ENCODE data around the gene GNG7. TPM values are rescaled to one million over a fixed set of nuclear protein-coding genes. Genes with fewer than 3 reads are reported as not detected.
A peak's percentile ranks its signal among the peaks of the same experiment; 100 is the strongest.
"Not testable (repeated sequence)": the region's sequence is repeated elsewhere in the genome, so short reads cannot be mapped to it uniquely, and the experiment has no call there.

The GNG7 gene
- total RNA-seq, 1 experiment from 2014 or later, result 0.87 TPM

- Mint-ChIP-seq H3K36me3 (ENCODE audit: insufficient read depth, unreplicated experiment) (no peaks in the 10 kb centered on the region), H3K27ac (ENCODE audit: unreplicated experiment) (no peak overlapping the region), H3K4me1 (ENCODE audit: low read depth, unreplicated experiment) (peaks cover under 1% of the 10 kb centered on the region), H3K4me3 (ENCODE audit: low read depth, unreplicated experiment) (no peak overlapping the region), H3K9me3 (ENCODE audit: low read depth, unreplicated experiment) (no peaks in the 10 kb centered on the region), H3K27me3 (ENCODE audit: unreplicated experiment) (peaks cover 36% of the 10 kb centered on the region)
- BruUV-seq (replicated peaks), result no TSS peak
- DNase-seq, result peak; percentile 79
- peak; percentile 84 for TF ChIP-seq CTCF (IDR thresholded peaks at IDR 0.05; ENCODE audit: unreplicated experiment)
- CTCF ChIA-PET, result interaction anchor here (0.6 to 1.5 kb wide), 6 partner anchors 28 to 302 kb away, joined by 3 to 17 read pairs (median 6); no protein-coding TSS in a partner anchor
- intact Hi-C loops (cut with micrococcal nuclease; ENCODE audit: unreplicated experiment), result loop anchor here (2.0 kb wide), 1 partner anchor 100 kb away; no protein-coding TSS in a partner anchor
Observed at GRCh38 chr19:2648528-2648937, 54.0 kb downstream of the GNG7 start.

- no peaks in the 10 kb centered on the region for H3K36me3 Mint-ChIP-seq (ENCODE audit: insufficient read depth, unreplicated experiment)
- CTCF ChIA-PET, result interaction anchor here (0.6 to 1.5 kb wide), 6 partner anchors 27 to 303 kb away, joined by 3 to 17 read pairs (median 6); no protein-coding TSS in a partner anchor
- no peak for DNase-seq
- H3K4me3 Mint-ChIP-seq (ENCODE audit: low read depth, unreplicated experiment), result no peak overlapping the region
- intact Hi-C loops (cut with micrococcal nuclease; ENCODE audit: unreplicated experiment), result loop anchor here (2.0 kb wide), 1 partner anchor 101 kb away; no protein-coding TSS in a partner anchor
- no peak for TF ChIP-seq CTCF (IDR thresholded peaks at IDR 0.05; ENCODE audit: unreplicated experiment)
- H3K4me1 Mint-ChIP-seq (ENCODE audit: low read depth, unreplicated experiment), result no peaks in the 10 kb centered on the region
- no peak overlapping the region for H3K27ac Mint-ChIP-seq (ENCODE audit: unreplicated experiment)
- BruUV-seq (replicated peaks), result no TSS peak
- H3K9me3 Mint-ChIP-seq (ENCODE audit: low read depth, unreplicated experiment), result no peaks in the 10 kb centered on the region
- peaks cover 33% of the 10 kb centered on the region for H3K27me3 Mint-ChIP-seq (ENCODE audit: unreplicated experiment)
Observed at GRCh38 chr19:2648099-2648498, 54.4 kb downstream of the GNG7 start.

- no peak overlapping the region for H3K27ac Mint-ChIP-seq (ENCODE audit: unreplicated experiment)
- H3K4me1 Mint-ChIP-seq (ENCODE audit: low read depth, unreplicated experiment), result no peaks in the 10 kb centered on the region
- CTCF ChIA-PET, result no interaction called here
- H3K9me3 Mint-ChIP-seq (ENCODE audit: low read depth, unreplicated experiment), result no peaks in the 10 kb centered on the region
- H3K27me3 Mint-ChIP-seq (ENCODE audit: unreplicated experiment), result peaks cover 31% of the 10 kb centered on the region
- H3K4me3 Mint-ChIP-seq (ENCODE audit: low read depth, unreplicated experiment), result no peak overlapping the region
- TF ChIP-seq CTCF (IDR thresholded peaks at IDR 0.05; ENCODE audit: unreplicated experiment), result no peak
- intact Hi-C loops (cut with micrococcal nuclease; ENCODE audit: unreplicated experiment), result no loop called here
- H3K36me3 Mint-ChIP-seq (ENCODE audit: insufficient read depth, unreplicated experiment), result no peaks in the 10 kb centered on the region
- no peak for DNase-seq
- BruUV-seq (replicated peaks), result no TSS peak
Observed at GRCh38 chr19:2646866-2647535, 55.5 kb downstream of the GNG7 start.

- Mint-ChIP-seq H3K27me3 (ENCODE audit: unreplicated experiment) (peaks cover 26% of the 10 kb centered on the region), H3K36me3 (ENCODE audit: insufficient read depth, unreplicated experiment) (no peaks in the 10 kb centered on the region), H3K4me1 (ENCODE audit: low read depth, unreplicated experiment) (no peaks in the 10 kb centered on the region), H3K9me3 (ENCODE audit: low read depth, unreplicated experiment) (no peaks in the 10 kb centered on the region), H3K4me3 (ENCODE audit: low read depth, unreplicated experiment) (no peak overlapping the region), H3K27ac (ENCODE audit: unreplicated experiment) (no peak overlapping the region)
- no peak for TF ChIP-seq CTCF (IDR thresholded peaks at IDR 0.05; ENCODE audit: unreplicated experiment)
- intact Hi-C loops (cut with micrococcal nuclease; ENCODE audit: unreplicated experiment), result no loop called here
- no TSS peak for BruUV-seq (replicated peaks)
- no peak for DNase-seq
- CTCF ChIA-PET, result no interaction called here
Observed at GRCh38 chr19:2645826-2646225, 56.7 kb downstream of the GNG7 start.

- DNase-seq; H3K4me1 Mint-ChIP-seq (ENCODE audit: low read depth, unreplicated experiment); H3K4me3 Mint-ChIP-seq (ENCODE audit: low read depth, unreplicated experiment); H3K36me3 Mint-ChIP-seq (ENCODE audit: insufficient read depth, unreplicated experiment); CTCF ChIA-PET; H3K9me3 Mint-ChIP-seq (ENCODE audit: low read depth, unreplicated experiment); intact Hi-C loops (cut with micrococcal nuclease; ENCODE audit: unreplicated experiment); BruUV-seq (replicated peaks); H3K27ac Mint-ChIP-seq (ENCODE audit: unreplicated experiment): not testable (repeated sequence)
- peaks cover 50% of the 10 kb centered on the region for H3K27me3 Mint-ChIP-seq (ENCODE audit: unreplicated experiment)
Observed at GRCh38 chr19:2643123-2643737, 59.3 kb downstream of the GNG7 start.

Data from Calu3 (cell line).